Adrenal gland (tissue), 5 donors: ENCODE data around the gene TDRD12.

Experiments used
- POLR2A ChIP-seq, 2 donors: fragments of 450-650 bp; IDR thresholded peaks; one replicate each; pipeline ENCODE4 v1.6.1; 2017; ENCODE audit warnings: antibody characterized with exemption in 2 of 2, mild to moderate bottlenecking in 2 of 2, moderate library complexity in 1 of 2
- TF ChIP-seq, protein P1 (sequence below), 6 experiments: fragments of 450-650 bp in 4 of 6; fragments of 200-600 bp in 2 of 6; sonication (generic) in 1 of 6; IDR thresholded peaks; 1 replicate in 5 of 6; 2 replicates in 1 of 6; pipeline versions ENCODE4 v1.5.1 to v1.8.0; 2016 to 2021; ENCODE audit warnings: antibody characterized with exemption in 6 of 6, mild to moderate bottlenecking in 2 of 6, moderate library complexity in 1 of 6
- donor health status: DM: no; HTN: no; CAD: no.

DNA sequence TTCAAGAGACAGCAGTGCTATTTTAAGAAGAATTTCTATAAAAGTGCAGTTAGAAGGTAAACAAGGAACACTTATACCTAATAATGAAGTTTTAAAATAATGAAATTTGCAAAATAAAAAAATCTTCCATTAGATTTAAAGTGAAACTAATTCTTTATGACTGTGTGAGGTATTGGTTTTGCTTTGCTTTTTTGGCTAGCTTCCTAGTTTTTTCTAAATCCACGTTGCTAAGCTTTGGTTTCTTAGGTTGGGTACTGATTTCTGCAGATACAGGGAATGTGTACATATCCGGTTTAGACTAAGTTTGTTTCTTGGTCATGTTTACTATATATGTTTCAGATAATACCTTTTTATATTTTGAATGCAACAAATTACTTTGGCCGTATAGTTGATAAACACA is 90.2 kb downstream of the TDRD12 start:
- TF ChIP-seq, protein P1, sequence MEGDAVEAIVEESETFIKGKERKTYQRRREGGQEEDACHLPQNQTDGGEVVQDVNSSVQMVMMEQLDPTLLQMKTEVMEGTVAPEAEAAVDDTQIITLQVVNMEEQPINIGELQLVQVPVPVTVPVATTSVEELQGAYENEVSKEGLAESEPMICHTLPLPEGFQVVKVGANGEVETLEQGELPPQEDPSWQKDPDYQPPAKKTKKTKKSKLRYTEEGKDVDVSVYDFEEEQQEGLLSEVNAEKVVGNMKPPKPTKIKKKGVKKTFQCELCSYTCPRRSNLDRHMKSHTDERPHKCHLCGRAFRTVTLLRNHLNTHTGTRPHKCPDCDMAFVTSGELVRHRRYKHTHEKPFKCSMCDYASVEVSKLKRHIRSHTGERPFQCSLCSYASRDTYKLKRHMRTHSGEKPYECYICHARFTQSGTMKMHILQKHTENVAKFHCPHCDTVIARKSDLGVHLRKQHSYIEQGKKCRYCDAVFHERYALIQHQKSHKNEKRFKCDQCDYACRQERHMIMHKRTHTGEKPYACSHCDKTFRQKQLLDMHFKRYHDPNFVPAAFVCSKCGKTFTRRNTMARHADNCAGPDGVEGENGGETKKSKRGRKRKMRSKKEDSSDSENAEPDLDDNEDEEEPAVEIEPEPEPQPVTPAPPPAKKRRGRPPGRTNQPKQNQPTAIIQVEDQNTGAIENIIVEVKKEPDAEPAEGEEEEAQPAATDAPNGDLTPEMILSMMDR (IDR thresholded peaks at IDR 0.05), result no peak
- no peak for TF ChIP-seq POLR2A (IDR thresholded peaks at IDR 0.05)
